T-cell (primary cell): ENCODE measurements around the gene PCDH1. TPM values are rescaled to one million over a fixed set of nuclear protein-coding genes. Genes with fewer than 3 reads are reported as not detected.

Source experiments
- ATAC-seq, 4 experiments: fragments of 200-7000 bp in 3 of 4; fragments of 150-1000 bp in 1 of 4; cut with Tn5 transposase; replicated peaks in 1 of 4; 1 replicate in 3 of 4; 2 replicates in 1 of 4; pipeline ENCODE4 v1.10.0; 2021; ENCODE audit warnings: moderate library complexity in 3 of 4, mild to moderate bottlenecking in 2 of 4, moderate number of reproducible peaks in 1 of 4
- CTCF ChIA-PET, 2 donors: fragments of 300-600 bp; sonication (Branson Sonifier 250); formaldehyde crosslinking; loops; one replicate each; lab custom pipeline; 2022; ENCODE audit warnings: antibody characterized with exemption in 2 of 2; lab: Charles Lee
- POLR2A ChIA-PET, 2 donors: fragments of 300-600 bp; sonication (Branson Sonifier 250); formaldehyde crosslinking; loops; one replicate each; lab custom pipeline; 2022; ENCODE audit warnings: antibody characterized with exemption in 2 of 2; lab: Charles Lee
- DNase-seq, 35 experiments: peaks; one replicate each; pipeline versions ENCODE4 v3.0.0 to v3.0.0-alpha.2; 2013 to 2023
- H3K27ac ChIP-seq: one replicate; pipeline ENCODE4 v1.5.1; 2013; ENCODE audit warnings: low read length
- H3K27me3 ChIP-seq, 2 experiments: replicated peaks in 1 of 2; 1 replicate in 1 of 2; 2 replicates in 1 of 2; pipeline versions ENCODE4 v1.6.1 to v1.7.0; 2013; ENCODE audit warnings: low read length in 1 of 2, mixed read lengths in 1 of 2; ENCODE audit not compliant: control insufficient read depth in 2 of 2, insufficient read depth in 2 of 2; ENCODE audit errors: extremely low read depth in 1 of 2
- H3K36me3 ChIP-seq, 2 donors: 1 replicate in 1 of 2; 2 replicates in 1 of 2; pipeline versions ENCODE4 v1.6.1 to v1.7.0; 2013; ENCODE audit warnings: low read length in 1 of 2; ENCODE audit not compliant: control insufficient read depth in 2 of 2, insufficient read depth in 1 of 2; ENCODE audit errors: extremely low read depth in 1 of 2
- H3K4me1 ChIP-seq, 2 experiments: 1 replicate in 1 of 2; 2 replicates in 1 of 2; pipeline versions ENCODE4 v1.6.1 to v1.7.0; 2013; ENCODE audit warnings: low read length in 2 of 2, mixed read lengths in 1 of 2; ENCODE audit not compliant: insufficient read depth in 2 of 2, control insufficient read depth in 1 of 2; ENCODE audit errors: extremely low read depth in 1 of 2
- H3K4me3 ChIP-seq, 2 donors: 1 replicate in 1 of 2; 2 replicates in 1 of 2; pipeline versions ENCODE4 v1.5.1 to v1.7.0; 2013; ENCODE audit warnings: mild to moderate bottlenecking in 2 of 2, low read length in 1 of 2, moderate library complexity in 1 of 2; ENCODE audit not compliant: control insufficient read depth in 1 of 2; ENCODE audit errors: extremely low read depth in 1 of 2
- H3K9me3 ChIP-seq: 2 replicates; pipeline ENCODE4 v1.7.0; 2013
- H3K27ac Mint-ChIP-seq, 2 donors: one replicate each; pipeline ENCODE4 v1.8.0; 2020 to 2021; ENCODE audit warnings: mild to moderate bottlenecking in 2 of 2, mixed read lengths in 2 of 2
- H3K27me3 Mint-ChIP-seq, 2 donors: one replicate each; pipeline ENCODE4 v1.8.0; 2021 to 2022; ENCODE audit warnings: mixed read lengths in 2 of 2
- H3K36me3 Mint-ChIP-seq: one replicate; pipeline ENCODE4 v1.8.0; 2021; ENCODE audit warnings: mixed read lengths
- H3K4me1 Mint-ChIP-seq, 3 donors: one replicate each; pipeline ENCODE4 v1.8.0; 2020 to 2022; ENCODE audit warnings: mixed read lengths in 3 of 3, mild to moderate bottlenecking in 1 of 3
- H3K4me3 Mint-ChIP-seq, 3 donors: one replicate each; pipeline ENCODE4 v1.8.0; 2020 to 2022; ENCODE audit warnings: mild to moderate bottlenecking in 3 of 3, mixed read lengths in 3 of 3, moderate library complexity in 3 of 3
- H3K9me3 Mint-ChIP-seq, 3 donors: one replicate each; pipeline ENCODE4 v1.8.0; 2020 to 2022; ENCODE audit warnings: mixed read lengths in 3 of 3
- WGBS: methylation state at CpG from one replicate; pipeline ENCODE4 v1.1.5; 2013; ENCODE audit warnings: missing lambda C conversion rate; ENCODE audit not compliant: insufficient coverage; 5-methylcytosine and 5-hydroxymethylcytosine counted together
- total RNA-seq, 35 experiments: library from RNA in 6 of 35; stranded (reverse) in 6 of 35; fragments of 120-200 nt in 1 of 35; gene quantifications; one replicate each; pipeline versions ENCODE4 v1.2.1 to v1.2.4 and lab custom pipeline; 2013 to 2026

Gene PCDH1
- total RNA-seq, 5 donors from 2014 or later (not counting 1 experiment from before 2014, with no cell fraction given), result 0.23 to 3.0 (median 0.82) TPM

DNA sequence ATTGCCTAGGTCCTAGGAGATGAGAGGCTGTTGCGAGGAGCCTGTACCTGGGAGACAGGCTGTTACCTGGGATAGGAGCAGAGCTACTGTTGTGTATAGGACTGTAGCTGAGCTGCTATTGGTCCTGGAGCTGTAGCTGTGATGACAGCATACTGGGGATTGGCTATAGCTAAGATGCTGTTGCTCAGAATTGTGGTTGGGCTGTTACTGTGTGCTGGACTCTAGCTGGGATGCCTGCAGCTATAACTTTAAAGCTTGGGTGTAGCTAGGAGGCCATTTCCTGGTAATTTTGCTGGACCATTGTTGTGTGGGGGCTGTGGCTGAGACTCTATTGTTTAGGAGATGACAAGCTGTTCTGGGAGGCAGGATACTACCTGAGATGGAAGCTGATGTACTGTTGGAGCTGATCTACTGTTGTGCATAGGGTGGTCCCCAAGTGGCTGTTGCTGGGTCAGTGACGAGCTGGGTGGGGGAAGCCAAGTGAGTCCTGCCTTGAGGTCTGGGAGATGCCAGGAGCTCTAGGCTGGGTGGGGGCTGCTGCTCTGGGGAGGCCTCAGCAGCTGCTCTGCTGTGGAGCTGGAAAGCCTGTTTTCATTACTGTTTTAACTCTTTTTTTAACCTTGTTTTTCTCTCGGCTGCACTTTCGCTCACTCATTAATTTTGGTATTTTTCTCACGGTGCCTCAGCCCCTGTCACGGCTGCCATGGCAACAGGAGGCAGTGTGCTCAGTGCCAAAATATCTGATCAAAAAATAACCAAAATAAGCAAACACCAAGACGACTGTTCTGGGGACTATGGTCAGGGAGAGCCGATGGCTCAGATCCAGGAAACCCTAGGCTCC, 3.0 kb upstream of the PCDH1 start:
- no peak for ATAC-seq
- WGBS, result 56% methylated on average over 6 of the region's 8 CpGs
- Mint-ChIP-seq H3K4me3 (no peak overlapping the region), H3K9me3 (no peaks in the 10 kb centered on the region), H3K27ac (no peak overlapping the region), H3K36me3 (no peaks in the 10 kb centered on the region), H3K4me1 (peaks cover 26 to 32% (median 28%) of the 10 kb centered on the region in 3 donors), H3K27me3 (peaks cover 67 to 81% of the 10 kb centered on the region in 2 donors)
- Histone ChIP-seq H3K36me3 (no peaks in the 10 kb centered on the region), H3K4me1 (peaks cover 10 to 44% of the 10 kb centered on the region in 2 experiments), H3K4me3 (no peak overlapping the region), H3K27me3 (peaks cover 20 to 79% of the 10 kb centered on the region in 2 experiments), H3K27ac (no peak overlapping the region), H3K9me3 (no peaks in the 10 kb centered on the region)
- no peak for DNase-seq
- ChIA-PET CTCF (interaction anchor here (0.5 to 5.3 kb wide), 14 partner anchors 42 to 250 kb away, joined by 3 to 54 read pairs (median 4); partner anchors contain the start of gene DELE1 (in 1 of the 2)), POLR2A (interaction anchor here in 1 of 2 donors (0.6 kb wide), 1 partner anchor 115 kb away, joined by 4 read pairs; no protein-coding TSS in a partner anchor)

GRCh38 chr5:141879941-141880738, 1.9 kb upstream of the PCDH1 start:
- POLR2A ChIA-PET, result no interaction called here

DNA sequence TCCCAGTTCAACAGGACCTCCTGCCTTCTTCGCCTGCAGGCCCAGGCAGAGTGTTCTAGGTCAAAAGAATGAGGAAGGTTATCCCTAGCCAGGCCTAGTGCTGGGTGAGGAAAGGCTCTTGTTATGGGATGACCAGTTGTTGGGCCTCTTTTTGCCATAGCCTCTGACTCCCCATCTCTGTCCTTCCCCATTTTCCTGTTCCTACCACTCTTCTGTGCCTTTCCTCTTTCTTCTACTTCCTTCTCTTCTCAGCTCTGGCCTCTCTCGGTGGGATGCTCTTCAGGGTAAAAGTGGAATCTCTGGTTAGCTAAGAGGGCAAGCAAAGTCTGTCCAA, 1.2 kb upstream of the PCDH1 start:
- Histone ChIP-seq H3K27me3 (peaks cover 18 to 94% of the 10 kb centered on the region in 2 experiments), H3K4me3 (peak overlapping the region in 1 of 2 donors; percentile 61), H3K36me3 (no peaks in the 10 kb centered on the region), H3K4me1 (peaks cover 10 to 53% of the 10 kb centered on the region in 2 experiments), H3K9me3 (no peaks in the 10 kb centered on the region), H3K27ac (no peak overlapping the region)
- no CpG with 5 or more reads among the region's 2 CpGs for WGBS
- no peak for DNase-seq
- H3K9me3 Mint-ChIP-seq, result no peaks in the 10 kb centered on the region
- POLR2A ChIA-PET, result no interaction called here
- peak overlapping the region; percentile 64 to 81 (median 80) for H3K4me3 Mint-ChIP-seq
- H3K27me3 Mint-ChIP-seq, result peaks cover 70 to 80% of the 10 kb centered on the region in 2 donors
- H3K27ac Mint-ChIP-seq, result peak overlapping the region in 1 of 2 donors; percentile 62
- CTCF ChIA-PET, result interaction anchor here (0.5 to 5.3 kb wide), 31 partner anchors 8 to 1861 kb away, joined by 3 to 54 read pairs (median 4); partner anchors contain the start of genes DELE1 (in 1 of the 2), FCHSD1 (in 1 of the 2), HDAC3 (in 1 of the 2) and RELL2 (in 1 of the 2)
- H3K4me1 Mint-ChIP-seq, result peaks cover 32 to 34% (median 33%) of the 10 kb centered on the region in 3 donors
- ATAC-seq, result no peak
- H3K36me3 Mint-ChIP-seq, result no peaks in the 10 kb centered on the region

More at GRCh38 chr5:141879941-141880738, 1.9 kb upstream of the PCDH1 start:
- WGBS, result 25% methylated on average over 5 of the region's 7 CpGs
- H3K36me3 ChIP-seq, result no peaks in the 10 kb centered on the region
- H3K9me3 ChIP-seq, result no peaks in the 10 kb centered on the region
- peak in 1 of 35 experiments; percentile 21 for DNase-seq
- H3K9me3 Mint-ChIP-seq, result no peaks in the 10 kb centered on the region
- no peak overlapping the region for H3K27ac ChIP-seq
- CTCF ChIA-PET, result interaction anchor here (0.5 to 5.3 kb wide), 19 partner anchors 11 to 1860 kb away, joined by 3 to 54 read pairs (median 4); no protein-coding TSS in a partner anchor
- no peak overlapping the region for H3K27ac Mint-ChIP-seq
- H3K4me3 Mint-ChIP-seq, result peak overlapping the region in 1 of 3 donors; percentile 81
- H3K36me3 Mint-ChIP-seq, result no peaks in the 10 kb centered on the region
- H3K27me3 Mint-ChIP-seq, result peaks cover 70 to 80% of the 10 kb centered on the region in 2 donors
- H3K4me1 Mint-ChIP-seq, result peaks cover 32 to 34% (median 33%) of the 10 kb centered on the region in 3 donors
- H3K4me1 ChIP-seq, result peaks cover 10 to 53% of the 10 kb centered on the region in 2 experiments
- H3K4me3 ChIP-seq, result no peak overlapping the region
- ATAC-seq, result no peak
- H3K27me3 ChIP-seq, result peaks cover 20 to 89% of the 10 kb centered on the region in 2 experiments

DNA sequence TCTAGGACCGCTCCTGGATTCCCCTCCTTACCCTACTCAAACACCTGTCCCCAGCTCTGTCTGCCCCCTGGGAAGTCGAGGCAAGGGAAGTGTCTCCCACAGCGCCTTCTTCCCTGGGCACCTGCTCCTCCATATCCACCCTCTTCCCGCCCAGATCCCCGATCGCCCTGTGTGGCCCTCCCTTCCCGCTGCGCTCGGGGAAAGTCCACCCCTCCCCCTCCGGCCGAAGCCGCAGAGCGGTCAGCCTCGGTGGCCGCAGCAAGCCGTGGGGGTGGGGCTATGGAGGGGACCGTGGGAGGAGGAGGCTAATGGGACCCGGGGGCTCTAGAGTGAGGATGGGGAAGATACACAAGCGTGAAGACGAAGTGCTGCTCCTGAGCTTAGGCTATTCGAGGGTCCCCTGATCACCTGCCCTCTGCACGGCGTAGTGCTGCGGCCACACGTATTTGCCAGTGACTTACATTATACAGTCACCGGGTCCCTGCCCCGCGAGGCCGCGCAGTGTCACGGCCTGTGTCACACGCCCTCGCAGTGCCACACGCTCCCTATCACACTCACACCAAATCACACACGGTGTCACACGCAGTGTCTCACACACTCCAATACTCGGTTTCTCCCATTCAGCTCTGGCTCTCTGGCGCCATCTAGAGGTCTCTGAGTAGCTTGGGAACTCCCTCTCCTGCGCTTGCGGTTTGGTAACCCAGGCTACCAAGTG, 658 bp upstream of the PCDH1 start:
- POLR2A ChIA-PET, result interaction anchor here in 1 of 2 donors (0.6 kb wide), 1 partner anchor 39 kb away, joined by 3 read pairs; no protein-coding TSS in a partner anchor
- H3K27ac Mint-ChIP-seq, result no peak overlapping the region
- ATAC-seq, result peak; percentile 81 to 88 (median 83)

GRCh38 chr5:141877356-141878185, 639 bp downstream of the PCDH1 start:
- Mint-ChIP-seq H3K4me3 (peak overlapping the region; percentile 67 to 81 (median 68)), H3K36me3 (no peaks in the 10 kb centered on the region), H3K27me3 (peaks cover 72 to 78% of the 10 kb centered on the region in 2 donors), H3K9me3 (no peaks in the 10 kb centered on the region), H3K27ac (no peak overlapping the region), H3K4me1 (peaks cover 26 to 32% (median 29%) of the 10 kb centered on the region in 3 donors)
- ChIA-PET CTCF (interaction anchor here (0.5 to 5.3 kb wide), 10 partner anchors 12 to 552 kb away, joined by 3 to 54 read pairs (median 6); no protein-coding TSS in a partner anchor), POLR2A (no interaction called here)
- Histone ChIP-seq H3K9me3 (no peaks in the 10 kb centered on the region), H3K4me1 (peaks cover 10 to 41% of the 10 kb centered on the region in 2 experiments), H3K4me3 (peak overlapping the region; percentile 41 to 45), H3K36me3 (no peaks in the 10 kb centered on the region), H3K27ac (no peak overlapping the region), H3K27me3 (peaks cover 17 to 83% of the 10 kb centered on the region in 2 experiments)
- 2% methylated on average over 44 of the region's 55 CpGs for WGBS
- DNase-seq (peak in 16 of 35 experiments; percentile 10 to 49 (median 23)), ATAC-seq (peak in 1 of 4 experiments; percentile 8)

More for the DNA sequence above, 658 bp upstream of the PCDH1 start:
- CTCF ChIA-PET, result interaction anchor here (0.6 to 5.3 kb wide), 35 partner anchors 9 to 1755 kb away, joined by 3 to 54 read pairs (median 4); partner anchors contain the start of genes DELE1 (in 1 of the 2), FCHSD1 (in 1 of the 2), HDAC3 (in 1 of the 2) and PCDH12 (in 1 of the 2)
- Mint-ChIP-seq H3K9me3 (no peaks in the 10 kb centered on the region), H3K4me3 (peak overlapping the region; percentile 64 to 81 (median 80)), H3K4me1 (peaks cover 30 to 34% (median 33%) of the 10 kb centered on the region in 3 donors), H3K27me3 (peaks cover 70 to 80% of the 10 kb centered on the region in 2 donors), H3K36me3 (no peaks in the 10 kb centered on the region)
- H3K4me3 ChIP-seq, result peak overlapping the region; percentile 46 to 61
- H3K27ac ChIP-seq, result no peak overlapping the region
- peaks cover 20 to 94% of the 10 kb centered on the region in 2 experiments for H3K27me3 ChIP-seq
- H3K36me3 ChIP-seq, result no peaks in the 10 kb centered on the region
- H3K4me1 ChIP-seq, result peaks cover 10 to 53% of the 10 kb centered on the region in 2 experiments
- DNase-seq, result peak; percentile 75 to 98 (median 84)
- WGBS, result 2% methylated on average over 24 of the region's 40 CpGs
- no peaks in the 10 kb centered on the region for H3K9me3 ChIP-seq
